Testis (tissue), 3 donors: ENCODE results near the gene FBXO4. TPM values are rescaled to one million over a fixed set of nuclear protein-coding genes. Genes with fewer than 3 reads are reported as not detected.
A peak's percentile ranks its signal among the peaks of the same experiment; 100 is the strongest.

ENCODE experiments used
- DNase-seq: peaks from one replicate; pipeline ENCODE4 v3.0.0-alpha.2; 2019
- H3K27ac ChIP-seq, 2 donors: fragments of 200-600 bp; sonication (generic); one replicate each; pipeline ENCODE4 v1.5.1; 2019
- H3K27me3 ChIP-seq: fragments of 200-600 bp; sonication (generic); one replicate; pipeline ENCODE4 v1.5.1; 2019
- H3K36me3 ChIP-seq: fragments of 200-600 bp; sonication (generic); one replicate; pipeline ENCODE4 v1.5.1; 2017; ENCODE audit warnings: low read depth; ENCODE audit errors: missing control alignments
- H3K4me1 ChIP-seq: fragments of 200-600 bp; sonication (generic); one replicate; pipeline ENCODE4 v1.5.1; 2019
- H3K4me3 ChIP-seq, 2 donors: fragments of 200-600 bp; sonication (generic); one replicate each; pipeline ENCODE4 v1.5.1; 2017 to 2019
- H3K9me3 ChIP-seq: fragments of 200-600 bp; sonication (generic); one replicate; pipeline ENCODE4 v1.5.1; 2017
- POLR2A ChIP-seq: fragments of 450-650 bp; IDR thresholded peaks from one replicate; pipeline ENCODE4 v1.6.1; 2017; ENCODE audit warnings: antibody characterized with exemption, mild to moderate bottlenecking, moderate library complexity
- WGBS, 2 donors: methylation state at CpG; one replicate each; pipeline ENCODE4 v1.1.5; 2018; 5-methylcytosine and 5-hydroxymethylcytosine counted together
- intact Hi-C: fragments of 100-400 bp; cut with DNase I; formaldehyde crosslinking; loops from one replicate; pipeline ENCODE4 v1.15.1; 2023; ENCODE audit warnings: low total_unique reads
- polyA plus RNA-seq: library from polyadenylated mRNA; stranded (reverse); fragments of 350-450 nt; fragmentation: Illumina TruSeq; extraction: RNeasy Lipid Tissue Mini Kit (QIAGEN cat#74804); gene quantifications from one replicate; pipeline ENCODE4 v1.2.3, GENCODE V29; 2014; ENCODE audit warnings: low read depth, low replicate concordance; ENCODE audit not compliant: insufficient read depth
- total RNA-seq, 2 donors: library from RNA; depleted of rRNA; stranded (reverse); fragments of >200 nt; gene quantifications; one replicate each; pipeline ENCODE4 v1.2.3, GENCODE V29; 2016
- TF ChIP-seq, protein P1 (sequence below), 3 experiments: fragments of 450-650 bp in 2 of 3; fragments of 200-600 bp in 1 of 3; sonication (generic) in 1 of 3; IDR thresholded peaks; one replicate each; pipeline ENCODE4 v1.5.1; 2016 to 2019; ENCODE audit warnings: antibody characterized with exemption in 3 of 3, mild to moderate bottlenecking in 2 of 3, moderate library complexity in 1 of 3

Gene FBXO4
- total and polyA plus RNA-seq, 3 donors from 2014 or later = 15.1 to 27.1 (median 15.5) TPM

DNA sequence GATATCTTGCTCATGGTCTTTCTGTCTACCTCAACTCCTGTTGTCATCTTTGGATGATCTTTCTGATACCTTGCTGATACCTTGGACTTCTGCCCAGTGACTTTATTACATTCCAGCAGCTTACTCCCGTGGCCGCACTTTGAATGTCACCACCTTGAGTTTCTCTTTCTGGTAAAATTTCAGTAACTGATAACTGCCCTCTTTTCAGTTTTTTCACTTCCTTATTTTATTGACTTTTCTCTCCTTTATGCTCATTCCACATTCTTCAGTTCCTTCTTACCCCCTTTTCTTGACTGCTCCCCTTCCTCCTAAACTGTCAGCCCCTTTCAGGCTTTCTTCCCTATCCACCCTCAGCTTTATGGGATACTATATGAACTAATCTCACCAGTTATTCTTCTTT lies 7.0 kb upstream of the FBXO4 start:
- Histone ChIP-seq H3K9me3 (no peaks in the 10 kb centered on the region), H3K36me3 (no peaks in the 10 kb centered on the region), H3K4me1 (no peaks in the 10 kb centered on the region), H3K27ac (no peak overlapping the region), H3K27me3 (no peaks in the 10 kb centered on the region), H3K4me3 (no peak overlapping the region)
- TF ChIP-seq POLR2A = no peak
- TF ChIP-seq, protein P1, sequence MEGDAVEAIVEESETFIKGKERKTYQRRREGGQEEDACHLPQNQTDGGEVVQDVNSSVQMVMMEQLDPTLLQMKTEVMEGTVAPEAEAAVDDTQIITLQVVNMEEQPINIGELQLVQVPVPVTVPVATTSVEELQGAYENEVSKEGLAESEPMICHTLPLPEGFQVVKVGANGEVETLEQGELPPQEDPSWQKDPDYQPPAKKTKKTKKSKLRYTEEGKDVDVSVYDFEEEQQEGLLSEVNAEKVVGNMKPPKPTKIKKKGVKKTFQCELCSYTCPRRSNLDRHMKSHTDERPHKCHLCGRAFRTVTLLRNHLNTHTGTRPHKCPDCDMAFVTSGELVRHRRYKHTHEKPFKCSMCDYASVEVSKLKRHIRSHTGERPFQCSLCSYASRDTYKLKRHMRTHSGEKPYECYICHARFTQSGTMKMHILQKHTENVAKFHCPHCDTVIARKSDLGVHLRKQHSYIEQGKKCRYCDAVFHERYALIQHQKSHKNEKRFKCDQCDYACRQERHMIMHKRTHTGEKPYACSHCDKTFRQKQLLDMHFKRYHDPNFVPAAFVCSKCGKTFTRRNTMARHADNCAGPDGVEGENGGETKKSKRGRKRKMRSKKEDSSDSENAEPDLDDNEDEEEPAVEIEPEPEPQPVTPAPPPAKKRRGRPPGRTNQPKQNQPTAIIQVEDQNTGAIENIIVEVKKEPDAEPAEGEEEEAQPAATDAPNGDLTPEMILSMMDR (IDR thresholded peaks at IDR 0.05) = no peak
- no peak for DNase-seq
- 88 to 91% methylated on average over 2 of the region's 2 CpGs for WGBS, 2 donors
- intact Hi-C loops = no loop called here

DNA sequence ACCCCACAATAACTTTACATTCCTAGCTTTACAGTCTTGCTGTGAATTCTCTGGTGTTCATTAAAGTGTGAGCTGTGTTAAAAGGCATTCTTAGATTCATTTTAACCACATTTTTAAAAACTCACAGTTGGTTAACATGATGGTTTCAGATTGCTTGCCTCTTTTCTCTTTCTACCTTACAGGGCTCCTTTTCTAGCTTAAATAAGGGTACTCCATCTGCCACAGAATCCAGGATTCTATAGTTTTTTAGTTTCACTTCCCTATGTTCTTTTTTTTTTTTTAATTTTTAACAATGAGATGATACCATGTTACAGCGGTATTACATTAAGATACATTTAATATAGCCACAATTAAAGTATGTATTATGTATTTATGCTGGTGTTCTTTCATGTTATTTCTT lies 3.9 kb upstream of the FBXO4 start:
- Histone ChIP-seq H3K4me3 (no peak overlapping the region), H3K27ac (no peak overlapping the region), H3K36me3 (no peaks in the 10 kb centered on the region), H3K4me1 (peaks cover 3% of the 10 kb centered on the region), H3K9me3 (no peaks in the 10 kb centered on the region), H3K27me3 (no peaks in the 10 kb centered on the region)
- TF ChIP-seq POLR2A = no peak
- TF ChIP-seq, protein P1 (IDR thresholded peaks at IDR 0.05) = no peak
- intact Hi-C loops = no loop called here
- DNase-seq = no peak
- 88 to 93% methylated on average over 1 of the region's 1 CpG for WGBS, 2 donors

GRCh38 chr5:41921874-41922273 lies 3.2 kb upstream of the FBXO4 start:
- Histone ChIP-seq H3K9me3 (no peaks in the 10 kb centered on the region), H3K4me1 (peaks cover 6% of the 10 kb centered on the region), H3K4me3 (no peak overlapping the region), H3K27me3 (no peaks in the 10 kb centered on the region), H3K36me3 (no peaks in the 10 kb centered on the region), H3K27ac (no peak overlapping the region)
- WGBS, 2 donors = 85 to 93% methylated on average over 1 of the region's 1 CpG
- intact Hi-C loops = no loop called here
- no peak for DNase-seq
- no peak for TF ChIP-seq POLR2A
- TF ChIP-seq, protein P1 (IDR thresholded peaks at IDR 0.05) = no peak

- Histone ChIP-seq H3K4me3 (peak overlapping the region; percentile 85 to 89), H3K27me3 (no peaks in the 10 kb centered on the region), H3K27ac (peak overlapping the region; percentile 96 to 97), H3K9me3 (no peaks in the 10 kb centered on the region), H3K36me3 (no peaks in the 10 kb centered on the region), H3K4me1 (peaks cover 6% of the 10 kb centered on the region)
- no peak for DNase-seq
- TF ChIP-seq, protein P1 (IDR thresholded peaks at IDR 0.05) = no peak
- no peak for TF ChIP-seq POLR2A
- WGBS, 2 donors = 42 to 64% methylated on average over 4 of the region's 4 CpGs
- intact Hi-C loops = no loop called here
These were observed 582 bp upstream of the FBXO4 start for GRCh38 chr5:41924526-41924871.

- no peak for TF ChIP-seq POLR2A
- TF ChIP-seq, protein P1 (IDR thresholded peaks at IDR 0.05) = no peak
- Histone ChIP-seq H3K27ac (peak overlapping the region; percentile 96 to 97), H3K4me1 (peaks cover 6% of the 10 kb centered on the region), H3K9me3 (no peaks in the 10 kb centered on the region), H3K4me3 (peak overlapping the region; percentile 85 to 89), H3K27me3 (no peaks in the 10 kb centered on the region), H3K36me3 (no peaks in the 10 kb centered on the region)
- WGBS, 2 donors = 0% methylated on average over 10 to 16 of the region's 18 CpGs
- intact Hi-C loops = no loop called here
- peak; percentile 52 for DNase-seq
These were observed 472 bp downstream of the FBXO4 start for GRCh38 chr5:41925555-41925951.
